Spleen (tissue), 7 donors: Measurements from ENCODE around the gene TRAPPC4.

ENCODE experiments used
- POLR2A ChIP-seq, 3 donors: fragments of 450-650 bp; IDR thresholded peaks; one replicate each; pipeline ENCODE4 v1.5.1; 2017; ENCODE audit warnings: antibody characterized with exemption in 3 of 3, mild to moderate bottlenecking in 1 of 3
- TF ChIP-seq, protein P1 (sequence below), 11 experiments: fragments of 200-600 bp in 7 of 11; fragments of 450-650 bp in 4 of 11; sonication (generic) in 4 of 11; IDR thresholded peaks in 8 of 11; conservative IDR thresholded peaks in 3 of 11; 1 replicate in 7 of 11; 2 replicates in 4 of 11; pipeline versions ENCODE4 v1.4.0 to v1.8.0; 2016 to 2021; ENCODE audit warnings: antibody characterized with exemption in 11 of 11, inconsistent platforms in 4 of 11, mild to moderate bottlenecking in 1 of 11
- donor health status: DM: no; HTN: no; CAD: no; lungs with moderate emphysema.
- donor health status: DM: no; HTN: no; CAD: no.
- donor health status: DM: no; HTN: no; CAD: no.

DNA sequence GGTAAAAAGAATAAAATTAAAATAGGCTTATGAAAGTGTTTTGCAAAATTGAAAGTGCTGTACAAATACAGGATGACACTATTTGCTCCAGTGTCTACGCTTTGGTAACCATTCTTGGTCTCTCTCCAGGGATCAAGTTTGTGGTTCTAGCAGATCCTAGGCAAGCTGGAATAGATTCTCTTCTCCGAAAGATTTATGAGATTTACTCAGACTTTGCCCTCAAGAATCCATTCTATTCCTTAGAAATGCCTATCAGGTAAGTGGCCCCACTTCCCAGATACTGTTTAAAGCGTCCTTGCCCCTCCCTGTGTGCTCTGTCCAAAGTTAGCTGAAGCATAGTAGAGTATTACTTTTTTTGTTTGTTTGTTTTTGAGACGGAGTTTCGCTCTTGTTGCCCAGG is 3.1 kb downstream of the TRAPPC4 start:
- TF ChIP-seq POLR2A (IDR thresholded peaks at IDR 0.05), result no peak
- TF ChIP-seq, protein P1, sequence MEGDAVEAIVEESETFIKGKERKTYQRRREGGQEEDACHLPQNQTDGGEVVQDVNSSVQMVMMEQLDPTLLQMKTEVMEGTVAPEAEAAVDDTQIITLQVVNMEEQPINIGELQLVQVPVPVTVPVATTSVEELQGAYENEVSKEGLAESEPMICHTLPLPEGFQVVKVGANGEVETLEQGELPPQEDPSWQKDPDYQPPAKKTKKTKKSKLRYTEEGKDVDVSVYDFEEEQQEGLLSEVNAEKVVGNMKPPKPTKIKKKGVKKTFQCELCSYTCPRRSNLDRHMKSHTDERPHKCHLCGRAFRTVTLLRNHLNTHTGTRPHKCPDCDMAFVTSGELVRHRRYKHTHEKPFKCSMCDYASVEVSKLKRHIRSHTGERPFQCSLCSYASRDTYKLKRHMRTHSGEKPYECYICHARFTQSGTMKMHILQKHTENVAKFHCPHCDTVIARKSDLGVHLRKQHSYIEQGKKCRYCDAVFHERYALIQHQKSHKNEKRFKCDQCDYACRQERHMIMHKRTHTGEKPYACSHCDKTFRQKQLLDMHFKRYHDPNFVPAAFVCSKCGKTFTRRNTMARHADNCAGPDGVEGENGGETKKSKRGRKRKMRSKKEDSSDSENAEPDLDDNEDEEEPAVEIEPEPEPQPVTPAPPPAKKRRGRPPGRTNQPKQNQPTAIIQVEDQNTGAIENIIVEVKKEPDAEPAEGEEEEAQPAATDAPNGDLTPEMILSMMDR (IDR thresholded peaks at IDR 0.05 in 8 of 11, conservative IDR thresholded peaks at IDR 0.05 in 3 of 11), result no peak
